ENCODE results near the gene EPO. TPM values are rescaled to one million over a fixed set of nuclear protein-coding genes. Genes with fewer than 3 reads are reported as not detected.

The EPO gene
- total RNA-seq, 1 donor from 2014 or later = 0.58 TPM

- DNase-seq (ENCODE audit: low spot score) = no peak
- Histone ChIP-seq H3K4me1 (peaks cover 11% of the 10 kb centered on the region), H4K20me1 (ENCODE audit: low read depth) (peaks cover 76% of the 10 kb centered on the region), H3K9ac (no peak overlapping the region), H3K4me3 (no peak overlapping the region), H3K27me3 (no peaks in the 10 kb centered on the region), H3K27ac (no peak overlapping the region), H3K79me2 (ENCODE audit: low read depth) (peaks cover 43% of the 10 kb centered on the region), H3F3A (ENCODE audit: low read depth) (peaks cover 12% of the 10 kb centered on the region), H2AFZ (replicated peaks) (no peak overlapping the region), H3K4me2 (no peak overlapping the region), H3K36me3 (no peaks in the 10 kb centered on the region), H3K9me3 (ENCODE audit: low read depth) (no peaks in the 10 kb centered on the region)
- peaks cover 21% of the 10 kb centered on the region for H3K4me1 Mint-ChIP-seq
- no peak for TF ChIP-seq EZH2phosphoT487 (IDR thresholded peaks at IDR 0.05)
- TF ChIP-seq EZH2 (IDR thresholded peaks at IDR 0.05) = no peak
- no peak for TF ChIP-seq CTCF (IDR thresholded peaks at IDR 0.05)
- no peak overlapping the region for H3K27ac Mint-ChIP-seq
- H3K27me3 Mint-ChIP-seq (ENCODE audit: insufficient read depth, low read depth) = no peaks in the 10 kb centered on the region
- H3K9me3 Mint-ChIP-seq = no peaks in the 10 kb centered on the region
- H3K36me3 Mint-ChIP-seq = peaks cover 10% of the 10 kb centered on the region
- H3K4me3 Mint-ChIP-seq = no peak overlapping the region
Observed at GRCh38 chr7:100686822-100687211, 33.5 kb upstream of the EPO start.

- H3K4me1 ChIP-seq = peaks cover 16% of the 10 kb centered on the region
- H3K27me3 Mint-ChIP-seq (ENCODE audit: insufficient read depth, low read depth) = no peaks in the 10 kb centered on the region
- peaks cover 10% of the 10 kb centered on the region for H3K36me3 Mint-ChIP-seq
- peaks cover 47% of the 10 kb centered on the region for H3K79me2 ChIP-seq (ENCODE audit: low read depth)
- no peaks in the 10 kb centered on the region for H3K36me3 ChIP-seq
- H3K27ac Mint-ChIP-seq = no peak overlapping the region
- DNase-seq (ENCODE audit: low spot score) = no peak
- H3K4me3 ChIP-seq = no peak overlapping the region
- no peaks in the 10 kb centered on the region for H3K27me3 ChIP-seq
- no peak overlapping the region for H3K4me2 ChIP-seq
- no peak overlapping the region for H3K4me3 Mint-ChIP-seq
- no peak overlapping the region for H3K9ac ChIP-seq
- peaks cover 76% of the 10 kb centered on the region for H4K20me1 ChIP-seq (ENCODE audit: low read depth)
- H3K9me3 Mint-ChIP-seq = no peaks in the 10 kb centered on the region
- H2AFZ ChIP-seq (replicated peaks) = no peak overlapping the region
- TF ChIP-seq CTCF (IDR thresholded peaks at IDR 0.05) = no peak
- H3F3A ChIP-seq (ENCODE audit: low read depth) = peaks cover 12% of the 10 kb centered on the region
- no peaks in the 10 kb centered on the region for H3K9me3 ChIP-seq (ENCODE audit: low read depth)
- H3K4me1 Mint-ChIP-seq = peaks cover 26% of the 10 kb centered on the region
- H3K27ac ChIP-seq = no peak overlapping the region
Observed at GRCh38 chr7:100687261-100687660, 33.0 kb upstream of the EPO start.

GRCh38 chr7:100687751-100688300 lies 32.4 kb upstream of the EPO start:
- H3K9me3 Mint-ChIP-seq = no peaks in the 10 kb centered on the region
- H3K4me2 ChIP-seq = no peak overlapping the region
- H3K9ac ChIP-seq = no peak overlapping the region
- H2AFZ ChIP-seq (replicated peaks) = no peak overlapping the region
- H3K36me3 ChIP-seq = no peaks in the 10 kb centered on the region
- DNase-seq (ENCODE audit: low spot score) = no peak
- peaks cover 18% of the 10 kb centered on the region for H3F3A ChIP-seq (ENCODE audit: low read depth)
- H3K4me3 Mint-ChIP-seq = no peak overlapping the region
- peaks cover 53% of the 10 kb centered on the region for H3K79me2 ChIP-seq (ENCODE audit: low read depth)
- TF ChIP-seq CTCF (IDR thresholded peaks at IDR 0.05) (no peak), EZH2 (IDR thresholded peaks at IDR 0.05) (no peak), EZH2phosphoT487 (IDR thresholded peaks at IDR 0.05) (no peak)
- H3K27me3 Mint-ChIP-seq (ENCODE audit: insufficient read depth, low read depth) = peaks cover 5% of the 10 kb centered on the region
- H3K27ac Mint-ChIP-seq = no peak overlapping the region
- H3K4me3 ChIP-seq = no peak overlapping the region
- peaks cover 80% of the 10 kb centered on the region for H4K20me1 ChIP-seq (ENCODE audit: low read depth)
- H3K9me3 ChIP-seq (ENCODE audit: low read depth) = no peaks in the 10 kb centered on the region
- H3K4me1 ChIP-seq = peaks cover 21% of the 10 kb centered on the region
- H3K27me3 ChIP-seq = no peaks in the 10 kb centered on the region
- H3K4me1 Mint-ChIP-seq = peaks cover 31% of the 10 kb centered on the region
- H3K27ac ChIP-seq = no peak overlapping the region
- H3K36me3 Mint-ChIP-seq = peaks cover 10% of the 10 kb centered on the region

Measured in neural progenitor cell (in vitro differentiated cells).